A172 (cell line): ENCODE results near the gene ERN1. TPM values are rescaled to one million over a fixed set of nuclear protein-coding genes. Genes with fewer than 3 reads are reported as not detected.

Experiments
- DNase-seq: peaks from one replicate; pipeline ENCODE4 v3.0.0-alpha.2; 2015; ENCODE audit warnings: low spot score
- total RNA-seq: library from RNA; depleted of rRNA; stranded (reverse); fragments of >200 nt; shearing (Covaris generic); gene quantifications from 2 replicates; pipeline ENCODE4 v1.2.3, GENCODE V29; 2014

Gene ERN1
- total RNA-seq, 1 experiment from 2014 or later = 2.1 TPM

GRCh38 chr17:64061178-64061898 is 68.6 kb downstream of the ERN1 start:
- DNase-seq = no peak

- DNase-seq = no peak
These were observed 69.6 kb downstream of the ERN1 start for GRCh38 chr17:64060331-64060730.

- no peak for DNase-seq
These were observed 70.2 kb downstream of the ERN1 start for GRCh38 chr17:64059756-64060155.

- no peak for DNase-seq
These were observed 71.3 kb downstream of the ERN1 start for GRCh38 chr17:64058621-64059020.

GRCh38 chr17:64057701-64058263 is 72.2 kb downstream of the ERN1 start:
- no peak for DNase-seq

GRCh38 chr17:64056269-64057005 is 73.5 kb downstream of the ERN1 start:
- DNase-seq = no peak

GRCh38 chr17:64055183-64056142 is 74.5 kb downstream of the ERN1 start:
- DNase-seq = no peak

GRCh38 chr17:64054304-64054703 is 75.6 kb downstream of the ERN1 start:
- DNase-seq = no peak

GRCh38 chr17:64053101-64053500 is 76.8 kb downstream of the ERN1 start:
- DNase-seq = no peak

GRCh38 chr17:64051153-64051552 is 78.8 kb downstream of the ERN1 start:
- DNase-seq = no peak

GRCh38 chr17:64048805-64049204 is 81.1 kb downstream of the ERN1 start:
- no peak for DNase-seq

GRCh38 chr17:64045176-64045575 is 84.8 kb downstream of the ERN1 start:
- DNase-seq = no peak

- DNase-seq = no peak
These were observed 87.1 kb downstream of the ERN1 start for GRCh38 chr17:64042700-64043485.

GRCh38 chr17:64041912-64042311 is 88.0 kb downstream of the ERN1 start:
- DNase-seq = no peak

GRCh38 chr17:64040206-64040605 is 89.7 kb downstream of the ERN1 start:
- DNase-seq = no peak

- no peak for DNase-seq
These were observed 90.9 kb downstream of the ERN1 start for GRCh38 chr17:64039106-64039400.

GRCh38 chr17:64038331-64039105 is 91.4 kb downstream of the ERN1 start:
- DNase-seq = no peak

GRCh38 chr17:64037802-64038201 is 92.1 kb downstream of the ERN1 start:
- DNase-seq = no peak

GRCh38 chr17:64037180-64037579 is 92.8 kb downstream of the ERN1 start:
- DNase-seq = no peak

GRCh38 chr17:64036198-64036922 is 93.6 kb downstream of the ERN1 start:
- no peak for DNase-seq
